Stimulated activated CD8-positive, alpha-beta memory T cell treated with anti-CD3 and anti-CD28 coated beads, Interleukin-7, amount 100 ng/mL, for 48 hours (primary cell): ENCODE results near the gene SH2D4B.

Experiments used
- DNase-seq, 2 donors: peaks; one replicate each; pipeline ENCODE4 v3.0.0-alpha.2; 2020; ENCODE audit warnings: low read depth in 1 of 2; ENCODE audit errors: extremely low read depth in 1 of 2

Gene SH2D4B

DNA sequence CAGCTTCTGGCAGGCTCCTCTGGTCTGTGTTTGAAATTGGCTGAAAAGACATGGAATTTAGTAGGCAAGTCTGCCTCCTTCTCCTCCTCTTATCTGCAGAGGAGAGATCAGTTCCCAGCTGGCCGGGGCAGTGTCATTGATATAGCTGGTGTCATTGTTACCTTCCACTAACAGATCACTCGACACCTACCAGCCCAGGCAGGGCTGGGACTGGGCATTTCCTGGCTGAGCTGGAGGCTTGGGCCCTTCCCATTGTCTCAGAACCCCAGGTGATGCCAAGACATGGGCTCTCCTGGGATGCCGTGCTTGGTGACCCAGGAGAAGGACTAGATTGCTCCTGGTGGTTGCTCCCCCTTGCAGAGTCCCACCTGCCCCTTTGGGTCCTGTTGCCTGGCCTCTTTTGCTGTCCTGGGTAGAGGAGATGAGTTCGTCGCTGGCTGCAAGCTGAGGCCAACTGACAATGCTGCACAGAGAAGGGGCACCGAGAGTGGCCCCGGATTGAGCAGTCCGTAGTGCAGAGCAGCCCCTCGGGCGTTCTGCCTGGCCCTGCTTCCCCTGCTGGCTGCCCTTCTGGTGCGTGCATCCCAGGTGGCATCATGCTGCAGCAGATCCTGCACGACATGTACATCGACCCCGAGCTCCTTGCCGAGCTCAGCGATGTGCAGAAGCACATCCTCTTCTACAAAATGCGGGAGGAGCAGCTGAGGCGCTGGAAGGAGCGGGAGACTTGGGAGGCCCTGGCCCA is at the start of gene SH2D4B:
Gene SH2D4B, plus strand, starts transcription at position 167 of the 745 bp plus-strand sequence. Its CDS starts 430 bp downstream, at position 597.
- no peak for DNase-seq

DNA sequence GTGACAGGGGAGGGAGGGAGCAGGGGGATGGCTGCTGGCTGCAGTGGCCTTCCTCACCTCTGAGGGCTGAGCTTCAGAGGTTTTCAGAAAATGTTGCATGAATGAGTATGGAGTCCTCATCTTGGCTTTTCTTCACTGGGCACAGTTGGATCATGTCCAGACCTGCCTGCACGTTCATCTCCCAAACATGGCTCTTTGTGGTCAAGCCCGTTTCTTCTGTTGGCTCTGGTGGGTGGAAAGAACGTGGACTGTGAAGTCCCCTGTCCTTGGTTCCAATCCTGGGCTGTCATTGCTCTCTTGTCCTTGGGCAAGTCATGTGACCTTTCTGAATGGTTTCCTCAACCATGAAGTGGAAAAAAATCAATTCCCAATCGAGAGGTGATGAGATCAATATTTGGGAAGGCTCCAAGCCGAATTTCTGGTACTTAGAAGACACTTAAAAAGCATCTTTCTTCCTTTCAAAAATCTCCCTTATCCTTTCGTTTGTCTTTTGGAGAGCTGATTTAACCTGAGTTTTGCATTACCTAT is 49.1 kb upstream of the SH2D4B start:
- DNase-seq: no peak

DNA sequence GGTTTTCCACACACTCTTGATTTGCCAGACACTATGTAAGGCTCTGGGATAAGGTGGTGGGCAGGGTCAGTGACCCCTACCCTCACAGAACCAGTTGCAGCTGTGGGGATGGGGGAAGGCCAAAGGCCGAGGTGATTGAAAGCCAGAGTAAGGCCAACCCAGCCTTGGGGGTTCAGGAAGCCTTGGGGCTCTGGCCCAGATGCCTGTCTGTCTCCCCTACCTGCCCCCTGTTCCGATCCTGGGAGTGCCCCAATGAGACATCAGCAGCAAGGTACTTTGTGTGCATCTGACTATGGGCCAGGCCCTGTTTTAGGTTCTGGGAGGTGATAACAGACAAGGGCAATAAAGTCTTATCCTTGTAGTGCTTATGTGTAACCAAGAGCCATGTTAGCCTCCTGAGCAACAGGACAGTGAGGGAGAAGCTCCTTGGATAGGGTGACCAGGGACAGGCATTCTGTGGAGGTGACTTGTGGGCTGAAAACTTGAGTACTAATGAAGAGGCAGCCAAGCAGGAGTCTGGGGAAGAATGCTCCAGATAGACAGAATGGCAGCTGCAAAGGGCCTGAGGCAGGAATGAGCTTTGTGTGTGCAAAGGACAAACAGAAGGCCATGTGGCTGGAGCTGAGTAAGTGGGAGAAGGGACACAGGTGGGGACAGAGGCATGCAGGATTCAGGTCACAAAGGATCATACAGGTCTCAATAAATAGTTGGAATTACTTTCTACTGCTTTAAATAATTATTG is 48.2 kb upstream of the SH2D4B start:
- no peak for DNase-seq

DNA sequence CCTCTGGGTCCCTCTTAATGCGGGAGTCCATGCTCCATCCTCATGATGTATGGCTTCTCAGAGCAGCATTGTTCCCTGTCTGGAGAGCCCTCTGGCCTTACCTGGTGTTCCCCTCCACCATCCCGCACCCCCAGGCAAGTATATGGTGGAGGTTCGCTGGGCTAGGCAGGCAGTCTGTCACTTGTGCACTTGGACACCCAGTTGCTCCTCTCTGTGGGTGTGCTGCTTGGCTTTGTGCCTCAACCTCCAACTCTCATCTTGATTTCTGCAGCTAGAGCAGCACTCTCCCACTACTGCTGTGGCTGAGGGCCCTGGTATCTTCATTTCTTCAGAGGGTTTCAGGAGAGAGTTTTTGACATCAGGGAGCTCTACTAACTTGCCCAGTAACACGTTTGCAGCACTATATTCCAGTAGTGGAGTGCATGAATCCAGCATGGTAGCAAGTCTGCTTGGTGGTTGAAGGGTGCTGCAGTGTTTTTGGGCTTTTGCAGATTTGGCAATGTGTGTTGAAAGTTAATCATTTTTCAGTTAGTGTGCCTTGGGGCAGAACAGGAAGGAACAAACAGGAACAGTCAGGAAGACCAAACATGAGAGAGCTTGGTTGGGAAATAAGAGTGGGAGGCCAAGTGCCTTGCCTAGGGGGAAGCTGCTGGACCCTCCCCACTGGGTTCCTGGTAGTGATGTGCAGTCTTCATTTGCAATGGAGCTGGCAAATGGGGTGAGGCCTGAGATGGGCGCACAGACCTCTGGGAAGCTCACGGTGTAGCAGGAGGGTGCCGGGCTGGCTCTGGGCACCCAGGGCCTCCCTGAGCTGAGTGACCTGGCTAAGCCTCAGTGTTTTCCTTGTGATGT is 46.2 kb upstream of the SH2D4B start:
- no peak for DNase-seq

DNA sequence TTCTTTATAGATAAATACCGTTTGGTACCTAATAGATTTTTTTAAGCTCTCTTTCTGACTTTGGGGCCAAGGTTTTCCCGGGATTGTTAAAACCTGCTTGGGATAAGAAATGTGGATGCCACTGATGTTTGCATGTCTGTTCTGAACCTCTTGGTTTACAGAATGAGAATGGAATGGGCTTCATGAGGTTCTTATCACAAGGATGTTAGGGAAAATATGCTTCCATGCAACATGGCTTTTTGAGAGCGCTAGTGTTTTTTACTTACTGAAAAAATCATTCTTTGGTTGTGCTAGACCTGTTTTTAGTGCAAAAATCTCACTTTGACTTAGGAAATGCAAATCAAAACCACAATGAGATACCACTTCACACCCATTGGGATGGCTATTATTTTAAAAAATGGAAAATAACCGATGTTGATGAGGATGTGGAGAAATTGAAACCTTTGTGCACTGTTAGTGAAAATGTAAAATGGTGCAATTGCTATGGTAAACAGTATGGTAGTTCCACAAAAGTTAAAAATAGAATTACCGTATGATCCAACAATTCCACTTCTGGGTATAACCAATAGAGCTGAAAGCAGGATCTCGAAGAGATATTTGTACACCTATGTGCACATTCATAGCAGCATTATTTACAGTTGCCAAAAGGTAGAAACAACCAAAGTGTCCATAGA is 44.7 kb upstream of the SH2D4B start:
- no peak for DNase-seq

DNA sequence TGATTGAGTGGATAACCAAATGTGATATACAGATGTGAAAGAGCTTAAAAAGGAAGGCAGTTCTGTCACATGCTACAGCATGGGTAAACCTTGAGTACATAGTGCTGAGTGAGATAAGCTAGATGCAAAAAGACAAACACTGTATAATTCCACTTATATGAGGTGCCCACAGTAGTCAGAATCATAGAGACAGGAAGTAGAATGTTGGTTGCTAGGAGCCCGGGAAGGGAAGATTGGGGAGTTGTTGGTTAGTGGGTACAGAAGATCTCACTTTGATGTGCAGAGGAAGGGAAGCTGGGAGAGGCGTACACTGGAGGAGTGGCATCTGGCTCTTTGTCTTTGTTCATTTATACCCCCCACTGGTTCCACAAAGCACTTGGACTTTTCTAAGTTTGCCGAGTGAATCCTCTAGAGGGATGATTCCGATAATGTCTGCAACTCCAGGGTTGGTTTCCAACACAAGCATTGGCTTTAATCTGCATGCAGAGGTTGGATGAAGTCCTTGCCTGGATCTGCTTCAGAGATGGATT is 44.1 kb upstream of the SH2D4B start:
- no peak for DNase-seq

DNA sequence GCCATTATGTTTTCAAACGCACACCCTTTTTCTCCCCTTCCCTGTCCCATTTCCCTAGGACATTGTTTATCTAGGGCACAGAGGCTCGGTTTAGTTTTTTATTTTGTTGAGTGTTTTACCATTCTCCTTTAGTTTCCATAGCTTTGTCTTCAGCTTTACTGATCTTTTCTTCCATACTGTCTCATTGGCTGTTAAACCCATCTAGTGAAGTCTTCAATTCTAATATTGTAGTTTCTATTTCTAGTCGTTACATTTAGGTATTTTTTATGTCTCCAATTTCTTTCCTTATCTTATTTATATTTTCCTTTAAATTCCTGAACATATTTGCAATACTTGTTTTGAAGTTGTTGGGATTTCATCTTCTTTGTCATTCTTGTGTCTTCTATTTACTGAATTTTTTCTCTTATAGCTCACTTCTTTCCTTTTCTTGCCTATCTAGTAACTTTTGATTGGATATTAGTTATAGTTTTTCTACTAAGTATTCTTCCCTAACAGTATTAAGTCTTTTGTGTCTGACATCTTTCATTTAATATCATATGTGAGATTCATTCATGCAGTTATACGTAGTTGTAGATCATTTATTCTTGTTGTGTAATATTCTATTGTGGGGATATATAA is 41.0 kb upstream of the SH2D4B start:
- no peak for DNase-seq

DNA sequence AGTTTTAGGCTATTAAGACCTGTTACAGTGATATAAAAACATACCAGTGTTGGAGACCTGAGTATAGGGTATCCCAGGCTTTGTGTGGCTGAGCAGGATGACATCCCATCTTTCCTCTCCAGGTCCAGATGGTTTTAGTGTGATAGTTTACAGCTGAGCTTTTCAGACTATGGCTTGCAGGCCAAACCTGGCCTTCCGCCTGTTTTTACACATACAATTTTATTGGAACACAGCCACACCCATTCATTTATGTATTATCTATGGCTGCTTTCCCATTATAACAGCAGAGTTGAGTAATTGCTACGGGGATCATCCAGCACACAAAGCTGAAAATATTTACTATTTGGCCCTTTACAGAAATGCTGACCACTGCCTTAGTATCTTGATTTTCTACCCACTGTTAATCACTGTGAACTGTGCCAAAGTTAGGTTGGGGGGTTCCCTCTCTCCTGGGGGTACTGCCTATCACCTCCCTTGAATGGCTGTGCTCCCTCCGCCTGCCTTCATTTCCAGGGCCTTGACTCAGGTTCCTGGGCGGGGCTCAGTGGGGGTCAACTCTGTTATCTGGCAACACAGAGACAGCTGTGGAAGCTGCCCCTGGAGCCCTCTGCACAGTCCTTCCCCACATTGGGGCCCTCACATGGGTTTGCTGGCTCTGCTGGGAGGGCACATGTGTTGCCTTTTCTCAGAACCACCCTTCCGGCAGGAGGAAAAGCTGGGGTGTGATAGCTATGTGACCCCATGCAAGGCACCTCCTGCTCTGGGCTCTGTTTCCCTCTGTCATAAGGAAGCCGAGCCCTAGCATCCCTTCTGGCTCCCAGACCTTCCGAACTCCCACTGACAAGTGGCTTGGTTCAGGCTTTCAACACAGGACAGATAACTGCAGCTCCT is 40.3 kb upstream of the SH2D4B start:
- DNase-seq: no peak

DNA sequence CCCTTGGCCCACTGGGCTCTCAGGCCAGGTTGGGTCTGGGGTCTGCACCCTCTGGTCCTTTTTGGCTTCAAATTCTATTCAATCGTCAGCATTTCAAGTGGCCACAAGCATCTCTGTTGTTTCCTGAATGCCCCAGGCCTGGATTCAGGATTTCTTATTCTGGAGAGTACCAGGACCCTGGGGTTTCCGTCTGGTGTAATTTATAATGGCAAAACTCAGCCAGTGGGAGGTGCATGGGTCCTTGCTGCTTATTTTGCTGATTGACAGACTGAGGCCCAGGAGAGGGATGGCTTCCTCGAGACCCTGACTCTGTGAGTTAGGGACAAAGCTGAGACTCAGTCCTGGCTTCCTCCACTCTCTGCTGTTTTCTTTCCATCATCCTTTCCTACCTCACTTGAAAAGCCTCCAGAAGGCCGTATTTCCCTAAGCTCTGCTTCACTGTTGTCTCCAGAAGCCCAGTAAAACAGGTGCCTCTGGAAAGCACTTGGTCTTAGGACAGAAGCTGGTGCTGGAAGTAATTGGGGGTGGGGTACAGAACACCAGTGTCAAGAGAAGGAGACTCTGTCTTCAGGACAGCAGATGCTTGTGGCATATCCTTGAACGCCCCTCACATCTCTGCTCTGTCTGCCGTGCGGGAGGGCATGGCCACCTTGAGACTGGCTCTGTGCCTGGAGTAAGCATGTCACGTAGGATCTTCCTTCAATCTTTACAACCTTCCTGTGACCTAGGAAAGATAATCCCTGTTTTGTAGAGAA is 39.4 kb upstream of the SH2D4B start:
- DNase-seq: no peak

DNA sequence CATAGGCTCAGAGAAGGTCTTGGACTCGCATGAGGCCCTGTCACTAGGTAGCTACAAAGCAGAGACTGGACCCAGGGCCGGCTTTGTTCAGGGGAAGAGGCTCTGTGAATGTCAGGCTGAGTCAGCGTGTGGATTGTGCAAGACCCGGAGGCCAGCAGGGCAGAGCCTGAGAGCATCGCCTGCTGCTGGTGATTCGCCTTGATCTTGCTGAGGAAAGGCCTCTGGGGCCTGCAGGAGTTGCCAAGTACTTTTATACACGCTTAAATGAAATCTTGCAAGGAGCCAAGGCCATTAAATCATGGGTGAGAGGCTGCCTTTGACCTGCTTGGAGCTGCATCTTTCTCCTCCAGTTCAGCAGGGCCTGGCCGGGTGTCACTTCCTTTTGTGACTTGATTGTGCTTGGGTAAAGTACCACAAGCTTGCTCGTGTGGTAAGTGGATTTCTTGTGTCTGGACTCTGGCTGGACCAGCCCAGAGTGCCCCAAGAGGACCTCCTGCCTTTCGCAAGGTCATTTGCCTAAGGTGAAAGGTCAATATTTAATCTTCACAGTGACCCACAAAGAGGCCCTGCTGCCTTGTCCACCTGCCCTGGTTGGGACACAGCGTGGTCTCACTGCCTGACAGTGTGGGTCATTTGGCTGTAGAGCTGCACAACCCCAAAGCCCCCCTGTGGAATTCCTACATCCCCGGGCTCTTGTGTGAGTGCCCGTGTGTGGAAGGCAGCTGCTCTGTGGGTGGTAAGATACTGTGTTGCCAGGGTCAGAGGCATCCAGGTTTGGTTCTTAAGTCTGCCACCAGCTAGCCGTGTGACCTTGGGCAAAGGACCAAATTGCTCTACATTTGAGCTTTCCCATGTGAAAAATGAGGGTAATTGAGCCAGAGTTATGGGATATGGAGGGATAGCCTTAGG is 38.6 kb upstream of the SH2D4B start:
- DNase-seq: peak; percentile 54 to 80

DNA sequence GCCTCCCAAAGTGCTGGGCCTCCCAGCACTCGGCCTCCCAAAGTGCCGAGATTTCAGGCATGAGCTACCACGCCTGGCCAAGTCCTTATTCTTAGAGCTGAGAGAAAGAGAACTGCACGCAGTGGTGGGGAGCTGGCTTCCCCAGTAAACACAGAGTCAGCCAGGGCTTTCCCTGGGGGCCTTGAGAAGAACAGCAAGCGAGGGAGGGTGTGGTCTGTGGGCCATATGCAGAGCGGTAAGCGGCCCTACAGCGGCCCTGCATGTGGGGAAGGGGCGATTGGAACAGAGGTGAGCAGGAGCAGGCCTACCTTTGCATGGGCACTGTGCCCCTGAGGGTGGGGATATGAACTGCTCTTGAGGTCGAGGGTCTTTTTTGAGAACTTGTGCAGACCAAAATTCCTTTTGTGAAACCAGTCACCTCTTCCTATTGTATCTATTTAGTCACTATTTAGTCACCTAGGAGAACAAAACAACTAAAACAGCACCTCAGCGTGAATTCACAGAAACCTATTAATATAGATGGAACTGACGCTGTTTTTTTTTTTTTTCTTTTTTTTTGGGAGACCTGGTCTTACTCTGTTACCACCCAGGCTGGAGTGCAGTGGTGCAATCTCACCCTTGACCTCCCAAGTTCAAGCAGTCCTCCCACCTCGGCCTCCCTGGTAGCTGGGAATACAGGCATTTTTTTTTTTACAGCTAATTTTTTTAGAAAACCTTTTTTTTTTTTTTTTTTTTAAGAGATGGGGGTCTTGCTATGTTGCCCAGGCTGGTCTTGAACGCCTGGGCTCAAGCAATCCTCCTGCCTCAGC is 36.9 kb upstream of the SH2D4B start:
- DNase-seq: peak in 1 of 2 donors; percentile 47

DNA sequence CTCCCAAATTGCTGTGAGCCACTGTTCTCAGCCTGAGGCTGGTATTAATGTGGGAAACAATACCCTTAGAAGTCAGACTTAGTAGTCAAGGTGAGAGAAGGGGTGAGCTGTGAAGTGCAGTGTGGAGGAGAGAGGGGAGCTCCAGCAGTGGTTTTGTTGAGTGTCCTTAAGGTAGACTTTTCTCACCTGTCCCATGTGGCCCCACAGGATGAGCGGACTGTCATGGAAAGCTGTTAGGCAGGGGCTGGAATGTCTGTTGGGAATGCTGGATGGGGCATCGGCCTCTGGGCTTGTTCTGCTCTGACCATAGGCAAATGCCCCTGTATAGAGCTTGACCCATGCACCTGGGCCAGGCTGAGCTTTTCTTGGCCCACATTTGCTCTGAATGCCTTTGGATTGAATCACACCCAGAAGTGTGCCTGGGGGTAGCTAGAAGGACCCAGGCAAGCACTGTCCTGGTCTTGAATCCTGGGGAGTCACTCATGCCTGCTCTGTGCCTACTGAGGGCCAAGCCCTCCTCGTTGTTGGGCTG is 36.3 kb upstream of the SH2D4B start:
- no peak for DNase-seq

DNA sequence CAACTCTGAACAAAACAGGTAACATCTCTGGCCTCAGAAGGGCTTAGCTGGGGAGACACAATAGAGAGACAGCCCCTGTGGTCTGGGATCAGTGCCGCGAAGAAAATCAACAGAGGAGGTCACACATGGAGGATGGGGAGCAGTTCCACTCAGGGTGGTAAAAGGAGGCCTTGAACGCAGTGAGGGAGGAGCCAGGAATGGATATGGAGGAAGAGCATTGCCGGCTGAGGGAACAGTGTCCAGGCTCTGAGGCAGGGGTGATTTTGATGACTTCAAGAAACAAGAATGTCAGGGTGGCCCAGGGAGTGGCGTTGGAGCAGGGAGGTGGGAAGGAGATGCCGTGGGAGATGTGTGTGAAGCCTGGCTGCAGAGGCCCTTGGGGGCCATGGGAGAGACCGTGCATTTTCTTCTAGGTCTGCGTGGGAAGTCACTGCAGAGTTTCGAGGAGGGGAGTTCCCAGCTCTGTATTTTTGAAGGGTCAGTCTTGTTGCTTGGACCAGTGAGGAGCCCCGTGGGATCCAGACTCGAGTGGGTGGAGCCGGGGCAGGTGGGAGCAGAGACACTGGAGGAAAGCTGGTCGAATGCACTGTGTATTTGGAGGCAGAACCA is 35.7 kb upstream of the SH2D4B start:
- DNase-seq: no peak

DNA sequence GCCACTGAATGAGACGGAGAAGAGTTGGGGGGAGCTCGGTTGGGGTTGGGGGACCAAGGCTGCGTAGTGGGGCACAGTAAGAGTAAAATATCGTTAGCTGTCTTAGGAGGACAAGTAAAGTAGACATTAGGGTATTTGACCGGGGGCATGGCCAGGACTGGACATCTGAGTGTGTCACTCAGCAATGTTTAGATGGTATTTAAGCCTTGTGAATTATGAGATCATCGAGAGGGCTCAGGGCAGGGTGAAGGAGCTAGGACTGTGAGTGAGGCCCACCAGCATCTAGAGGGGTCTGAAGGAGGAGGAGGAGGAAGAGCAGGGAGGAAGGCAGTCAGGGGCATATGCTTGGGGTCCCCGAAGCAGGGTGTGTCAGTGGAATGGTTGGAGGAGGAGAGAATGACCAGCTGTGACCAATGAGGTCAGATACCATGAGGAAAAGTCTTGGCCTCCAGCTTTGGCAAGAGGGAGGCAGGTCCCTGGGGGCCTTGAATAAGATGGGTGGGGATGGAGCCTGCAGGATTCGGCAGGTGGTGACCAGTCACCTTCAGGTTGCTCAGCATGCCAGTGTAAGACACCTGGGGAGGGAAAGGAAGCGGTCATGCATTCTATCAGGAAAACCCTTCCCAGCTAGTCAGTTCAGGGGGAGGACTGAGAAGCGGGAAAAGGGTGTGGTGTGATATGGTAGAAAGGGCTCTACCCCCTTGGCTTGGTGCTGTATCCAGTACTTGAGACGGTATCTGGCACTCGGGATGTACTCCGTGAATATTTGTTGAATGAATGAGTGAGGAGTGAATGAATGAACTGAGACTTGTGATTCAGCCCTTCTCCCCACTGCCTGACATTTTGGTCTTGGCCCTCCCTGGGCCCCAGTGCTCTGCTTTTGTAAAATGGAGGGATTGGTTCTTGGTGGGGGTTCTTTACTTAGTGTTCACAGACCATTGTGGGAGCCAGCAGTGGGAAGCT is 34.8 kb upstream of the SH2D4B start:
- no peak for DNase-seq
